Effector memory CD8-positive, alpha-beta T cell (primary cell): ENCODE data around the gene ARHGAP35.

Experiments
- ATAC-seq: fragments of 150-1000 bp; cut with Tn5 transposase; replicated peaks from 2 replicates; pipeline ENCODE4 v1.10.0; 2021; ENCODE audit warnings: mild to moderate bottlenecking, moderate library complexity
- DNase-seq, 3 experiments: peaks; one replicate each; pipeline ENCODE4 v3.0.0; 2021
- H3K27ac Mint-ChIP-seq, 2 donors: one replicate each; pipeline ENCODE4 v1.8.0; 2022; ENCODE audit warnings: mild to moderate bottlenecking in 2 of 2, mixed read lengths in 2 of 2, moderate library complexity in 2 of 2
- H3K27me3 Mint-ChIP-seq, 2 donors: one replicate each; pipeline ENCODE4 v1.8.0; 2022; ENCODE audit warnings: mixed read lengths in 2 of 2
- H3K36me3 Mint-ChIP-seq: one replicate; pipeline ENCODE4 v1.8.0; 2022; ENCODE audit warnings: mild to moderate bottlenecking, moderate library complexity, mixed read lengths; ENCODE audit not compliant: insufficient read depth
- H3K4me1 Mint-ChIP-seq, 2 donors: one replicate each; pipeline ENCODE4 v1.8.0; 2022; ENCODE audit warnings: low read depth in 2 of 2, mixed read lengths in 2 of 2
- H3K4me3 Mint-ChIP-seq, 2 donors: one replicate each; pipeline ENCODE4 v1.8.0; 2022; ENCODE audit warnings: mild to moderate bottlenecking in 2 of 2, mixed read lengths in 2 of 2, moderate library complexity in 2 of 2
- H3K9me3 Mint-ChIP-seq, 2 donors: one replicate each; pipeline ENCODE4 v1.8.0; 2022; ENCODE audit warnings: mixed read lengths in 2 of 2

The ARHGAP35 gene

GRCh38 chr19:46830864-46831263 lies 29.9 kb upstream of the ARHGAP35 start:
- Mint-ChIP-seq H3K9me3 (no peaks in the 10 kb centered on the region), H3K4me3 (no peak overlapping the region), H3K36me3 (no peaks in the 10 kb centered on the region), H3K27me3 (peaks cover 0 to 8% of the 10 kb centered on the region in 2 donors), H3K27ac (no peak overlapping the region), H3K4me1 (no peaks in the 10 kb centered on the region)
- DNase-seq (no peak), ATAC-seq (no peak)

GRCh38 chr19:46834121-46834520 lies 26.7 kb upstream of the ARHGAP35 start:
- no peak for DNase-seq
- Mint-ChIP-seq H3K9me3 (no peaks in the 10 kb centered on the region), H3K27me3 (peaks cover 0 to 8% of the 10 kb centered on the region in 2 donors), H3K36me3 (peaks cover 19% of the 10 kb centered on the region), H3K4me3 (no peak overlapping the region), H3K27ac (no peak overlapping the region), H3K4me1 (no peaks in the 10 kb centered on the region)
- ATAC-seq, result no peak

- H3K9me3 Mint-ChIP-seq, result no peaks in the 10 kb centered on the region
- no peak overlapping the region for H3K27ac Mint-ChIP-seq
- peaks cover 0 to 2% of the 10 kb centered on the region in 2 donors for H3K4me1 Mint-ChIP-seq
- peaks cover 25% of the 10 kb centered on the region for H3K36me3 Mint-ChIP-seq
- H3K27me3 Mint-ChIP-seq, result peaks cover 0 to 8% of the 10 kb centered on the region in 2 donors
- H3K4me3 Mint-ChIP-seq, result no peak overlapping the region
- ATAC-seq, result no peak
- no peak for DNase-seq
Observed at GRCh38 chr19:46834984-46835383, 25.8 kb upstream of the ARHGAP35 start.

- H3K4me1 Mint-ChIP-seq, result peaks cover 4% of the 10 kb centered on the region in 2 donors
- ATAC-seq (no peak), DNase-seq (no peak)
- H3K4me3 Mint-ChIP-seq, result no peak overlapping the region
- no peak overlapping the region for H3K27ac Mint-ChIP-seq
- H3K36me3 Mint-ChIP-seq, result peaks cover 33% of the 10 kb centered on the region
- H3K9me3 Mint-ChIP-seq, result no peaks in the 10 kb centered on the region
- no peaks in the 10 kb centered on the region for H3K27me3 Mint-ChIP-seq
Observed at GRCh38 chr19:46838160-46838559, 22.6 kb upstream of the ARHGAP35 start.

GRCh38 chr19:46839752-46840497 lies 20.9 kb upstream of the ARHGAP35 start:
- peaks cover 45% of the 10 kb centered on the region for H3K36me3 Mint-ChIP-seq
- peaks cover 4% of the 10 kb centered on the region in 2 donors for H3K4me1 Mint-ChIP-seq
- no peak for ATAC-seq
- no peak overlapping the region for H3K27ac Mint-ChIP-seq
- no peak overlapping the region for H3K4me3 Mint-ChIP-seq
- no peaks in the 10 kb centered on the region for H3K9me3 Mint-ChIP-seq
- no peaks in the 10 kb centered on the region for H3K27me3 Mint-ChIP-seq
- DNase-seq, result no peak

- Mint-ChIP-seq H3K36me3 (peaks cover 46% of the 10 kb centered on the region), H3K27ac (peak overlapping the region in 1 of 2 donors; percentile 41), H3K9me3 (no peaks in the 10 kb centered on the region), H3K4me1 (peaks cover 4% of the 10 kb centered on the region in 2 donors), H3K4me3 (no peak overlapping the region), H3K27me3 (no peaks in the 10 kb centered on the region)
- ATAC-seq (peak; percentile 81), DNase-seq (peak; percentile 25 to 39 (median 30))
Observed at GRCh38 chr19:46840498-46840942, 20.3 kb upstream of the ARHGAP35 start.

GRCh38 chr19:46841458-46842083 lies 19.2 kb upstream of the ARHGAP35 start:
- H3K4me3 Mint-ChIP-seq, result no peak overlapping the region
- ATAC-seq (no peak), DNase-seq (no peak)
- no peaks in the 10 kb centered on the region for H3K9me3 Mint-ChIP-seq
- H3K4me1 Mint-ChIP-seq, result peaks cover 4% of the 10 kb centered on the region in 2 donors
- H3K36me3 Mint-ChIP-seq, result peaks cover 48% of the 10 kb centered on the region
- H3K27ac Mint-ChIP-seq, result no peak overlapping the region
- no peaks in the 10 kb centered on the region for H3K27me3 Mint-ChIP-seq

GRCh38 chr19:46842791-46843190 lies 18.0 kb upstream of the ARHGAP35 start:
- H3K27ac Mint-ChIP-seq, result no peak overlapping the region

GRCh38 chr19:46844067-46844489 lies 16.7 kb upstream of the ARHGAP35 start:
- DNase-seq, result no peak
- Mint-ChIP-seq H3K9me3 (no peaks in the 10 kb centered on the region), H3K27ac (no peak overlapping the region), H3K4me3 (no peak overlapping the region), H3K27me3 (no peaks in the 10 kb centered on the region), H3K4me1 (peaks cover 8% of the 10 kb centered on the region in 2 donors), H3K36me3 (peaks cover 46% of the 10 kb centered on the region)
- ATAC-seq, result no peak

More at GRCh38 chr19:46842791-46843190, 18.0 kb upstream of the ARHGAP35 start:
- H3K4me3 Mint-ChIP-seq, result no peak overlapping the region
- H3K27me3 Mint-ChIP-seq, result no peaks in the 10 kb centered on the region
- ATAC-seq (no peak), DNase-seq (no peak)
- H3K9me3 Mint-ChIP-seq, result no peaks in the 10 kb centered on the region
- peaks cover 52% of the 10 kb centered on the region for H3K36me3 Mint-ChIP-seq
- peaks cover 8% of the 10 kb centered on the region in 2 donors for H3K4me1 Mint-ChIP-seq

- H3K4me3 Mint-ChIP-seq, result no peak overlapping the region
- no peaks in the 10 kb centered on the region for H3K27me3 Mint-ChIP-seq
- H3K9me3 Mint-ChIP-seq, result no peaks in the 10 kb centered on the region
- H3K4me1 Mint-ChIP-seq, result peaks cover 19 to 22% of the 10 kb centered on the region in 2 donors
- no peak overlapping the region for H3K27ac Mint-ChIP-seq
- H3K36me3 Mint-ChIP-seq, result peaks cover 44% of the 10 kb centered on the region
- DNase-seq (no peak), ATAC-seq (no peak)
Observed at GRCh38 chr19:46845959-46846459, 14.8 kb upstream of the ARHGAP35 start.

- no peak for ATAC-seq
- no peak overlapping the region for H3K27ac Mint-ChIP-seq
- no peaks in the 10 kb centered on the region for H3K9me3 Mint-ChIP-seq
- peaks cover 18 to 22% of the 10 kb centered on the region in 2 donors for H3K4me1 Mint-ChIP-seq
- DNase-seq, result no peak
- H3K4me3 Mint-ChIP-seq, result no peak overlapping the region
- H3K27me3 Mint-ChIP-seq, result no peaks in the 10 kb centered on the region
- H3K36me3 Mint-ChIP-seq, result peaks cover 38% of the 10 kb centered on the region
Observed at GRCh38 chr19:46847528-46847927, 13.3 kb upstream of the ARHGAP35 start.

- DNase-seq (no peak), ATAC-seq (no peak)
- Mint-ChIP-seq H3K27ac (no peak overlapping the region), H3K4me3 (no peak overlapping the region), H3K4me1 (peaks cover 18 to 22% of the 10 kb centered on the region in 2 donors), H3K27me3 (no peaks in the 10 kb centered on the region), H3K36me3 (peaks cover 35% of the 10 kb centered on the region), H3K9me3 (no peaks in the 10 kb centered on the region)
Observed at GRCh38 chr19:46848389-46848788, 12.4 kb upstream of the ARHGAP35 start.

GRCh38 chr19:46849610-46850009 lies 11.2 kb upstream of the ARHGAP35 start:
- H3K27ac Mint-ChIP-seq, result peak overlapping the region; percentile 87 to 94
- DNase-seq (no peak), ATAC-seq (no peak)
- H3K9me3 Mint-ChIP-seq, result no peaks in the 10 kb centered on the region
- H3K4me3 Mint-ChIP-seq, result peak overlapping the region; percentile 89 to 91
- peaks cover 26% of the 10 kb centered on the region for H3K36me3 Mint-ChIP-seq
- H3K4me1 Mint-ChIP-seq, result peaks cover 18 to 22% of the 10 kb centered on the region in 2 donors
- no peaks in the 10 kb centered on the region for H3K27me3 Mint-ChIP-seq
